GM12878 (cell line): ENCODE results near the gene DMAC1. TPM values are rescaled to one million over a fixed set of nuclear protein-coding genes. Genes with fewer than 3 reads are reported as not detected.

Experiments used
- CBFB ChIP-seq: IDR thresholded peaks from 2 replicates; pipeline ENCODE4 v1.6.1; 2016; ENCODE audit warnings: antibody characterized with exemption, low read depth
- CBX3 ChIP-seq: fragments of 200-600 bp; sonication (generic); IDR thresholded peaks from 2 replicates; pipeline ENCODE4 v1.6.1; 2016; ENCODE audit warnings: low read depth, borderline replicate concordance
- EGR1 ChIP-seq, 2 experiments: IDR thresholded peaks; 1 replicate in 1 of 2; 2 replicates in 1 of 2; pipeline ENCODE4 v1.6.1; 2011 to 2012; ENCODE audit warnings: low read depth in 2 of 2, low read length in 2 of 2, borderline replicate concordance in 1 of 2, mild to moderate bottlenecking in 1 of 2, moderate library complexity in 1 of 2
- ESRRA ChIP-seq: IDR thresholded peaks from 2 replicates; pipeline ENCODE4 v1.6.1; 2012; ENCODE audit warnings: mild to moderate bottlenecking, low read length, improper control_type of control experiment
- HCFC1 ChIP-seq: fragments of 150-350 bp; IDR thresholded peaks from 2 replicates; pipeline ENCODE4 v1.6.1; 2014; ENCODE audit warnings: low read length
- JUND ChIP-seq: IDR thresholded peaks from 2 replicates; pipeline ENCODE4 v1.6.1; 2012; ENCODE audit warnings: low read depth, mild to moderate bottlenecking, low read length, improper control_type of control experiment, moderate library complexity
- KLF5 ChIP-seq: fragments of 450-650 bp; IDR thresholded peaks from 2 replicates; pipeline ENCODE4 v1.6.1; 2014; ENCODE audit warnings: mild to moderate bottlenecking; ENCODE audit not compliant: partially characterized antibody
- NR2C2 ChIP-seq: IDR thresholded peaks from 2 replicates; pipeline ENCODE4 v1.6.1; 2011; ENCODE audit warnings: borderline replicate concordance, low read depth; ENCODE audit not compliant: control insufficient read depth, insufficient read length
- YY1 ChIP-seq: IDR thresholded peaks from 2 replicates; pipeline ENCODE4 v1.6.1; 2011; ENCODE audit warnings: low read depth, mild to moderate bottlenecking, low read length
- polyA plus RNA-seq, 11 experiments: library from polyadenylated mRNA; depleted of rRNA in 4 of 11; unstranded in 6 of 11; stranded (reverse) in 5 of 11; fragments of >200 nt; fragmentation: Nextera tagmentation in 4 of 11; fragmentation: Illumina TruSeq in 1 of 11; extraction: Ambion mirVana in 4 of 11; extraction: Trizol in 1 of 11; gene quantifications; 1 replicate in 1 of 11; 2 replicates in 10 of 11; pipeline versions ENCODE4 v1.2.1 to v1.2.3, GENCODE V29; 2011 to 2016; ENCODE audit warnings: inconsistent platforms in 2 of 11, missing spikeins in 2 of 11, low read depth in 1 of 11
- total RNA-seq, 4 experiments: library from RNA; depleted of rRNA in 3 of 4; stranded (reverse); fragments of >200 nt in 3 of 4; fragmentation: Illumina TruSeq in 1 of 4; extraction: Trizol in 1 of 4; gene quantifications; 2 replicates each; pipeline versions ENCODE4 v1.2.1 to v1.2.3, GENCODE V29; 2013 to 2021
- TF ChIP-seq, protein P1 (sequence below): fragments of 450-650 bp; conservative IDR thresholded peaks from 2 replicates; pipeline ENCODE4 v1.6.1; 2017; ENCODE audit warnings: mild to moderate bottlenecking, moderate library complexity
- TF ChIP-seq, protein P2 (sequence below): IDR thresholded peaks from 2 replicates; pipeline ENCODE4 v1.6.1; 2012; ENCODE audit warnings: mild to moderate bottlenecking, low read depth, low read length

DMAC1 gene
- total and polyA plus RNA-seq, 10 of the 15 experiments (the other 5 are each of a cell fraction or from before 2014, with no cell fraction given), result 16.0 to 123 (median 44.5) TPM

DNA sequence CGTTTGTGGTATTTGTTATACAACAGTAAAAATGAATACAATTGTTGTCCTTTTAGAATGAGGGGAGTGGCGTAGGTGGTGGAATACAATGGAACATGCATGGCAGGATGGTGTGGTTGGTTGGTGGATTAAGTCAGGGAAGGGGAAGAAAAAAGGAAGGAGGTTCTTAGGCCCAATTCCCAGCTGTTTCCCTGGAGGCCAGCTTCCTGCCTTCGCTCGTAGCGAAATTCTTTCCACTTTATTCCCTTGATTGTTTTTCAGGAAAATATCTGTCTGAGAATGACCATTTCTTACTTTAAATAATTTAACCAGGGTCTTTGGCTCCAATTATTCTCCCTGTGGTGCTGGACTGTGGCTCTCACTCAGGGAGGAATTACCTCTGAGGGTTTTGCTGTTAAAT is 24.1 kb upstream of the DMAC1 start (continued):
- TF ChIP-seq, protein P1, sequence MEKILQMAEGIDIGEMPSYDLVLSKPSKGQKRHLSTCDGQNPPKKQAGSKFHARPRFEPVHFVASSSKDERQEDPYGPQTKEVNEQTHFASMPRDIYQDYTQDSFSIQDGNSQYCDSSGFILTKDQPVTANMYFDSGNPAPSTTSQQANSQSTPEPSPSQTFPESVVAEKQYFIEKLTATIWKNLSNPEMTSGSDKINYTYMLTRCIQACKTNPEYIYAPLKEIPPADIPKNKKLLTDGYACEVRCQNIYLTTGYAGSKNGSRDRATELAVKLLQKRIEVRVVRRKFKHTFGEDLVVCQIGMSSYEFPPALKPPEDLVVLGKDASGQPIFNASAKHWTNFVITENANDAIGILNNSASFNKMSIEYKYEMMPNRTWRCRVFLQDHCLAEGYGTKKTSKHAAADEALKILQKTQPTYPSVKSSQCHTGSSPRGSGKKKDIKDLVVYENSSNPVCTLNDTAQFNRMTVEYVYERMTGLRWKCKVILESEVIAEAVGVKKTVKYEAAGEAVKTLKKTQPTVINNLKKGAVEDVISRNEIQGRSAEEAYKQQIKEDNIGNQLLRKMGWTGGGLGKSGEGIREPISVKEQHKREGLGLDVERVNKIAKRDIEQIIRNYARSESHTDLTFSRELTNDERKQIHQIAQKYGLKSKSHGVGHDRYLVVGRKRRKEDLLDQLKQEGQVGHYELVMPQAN, result no peak
- TF ChIP-seq KLF5 (no peak), CBX3 (no peak), JUND (no peak), EGR1 (IDR thresholded peaks at IDR 0.05; ENCODE audit: borderline replicate concordance in 1 of 2, low read depth in 2 of 2, low read length in 2 of 2) (no peak), ESRRA (no peak), CBFB (no peak), NR2C2 (no peak), HCFC1 (no peak), YY1 (no peak)
- TF ChIP-seq, protein P2, sequence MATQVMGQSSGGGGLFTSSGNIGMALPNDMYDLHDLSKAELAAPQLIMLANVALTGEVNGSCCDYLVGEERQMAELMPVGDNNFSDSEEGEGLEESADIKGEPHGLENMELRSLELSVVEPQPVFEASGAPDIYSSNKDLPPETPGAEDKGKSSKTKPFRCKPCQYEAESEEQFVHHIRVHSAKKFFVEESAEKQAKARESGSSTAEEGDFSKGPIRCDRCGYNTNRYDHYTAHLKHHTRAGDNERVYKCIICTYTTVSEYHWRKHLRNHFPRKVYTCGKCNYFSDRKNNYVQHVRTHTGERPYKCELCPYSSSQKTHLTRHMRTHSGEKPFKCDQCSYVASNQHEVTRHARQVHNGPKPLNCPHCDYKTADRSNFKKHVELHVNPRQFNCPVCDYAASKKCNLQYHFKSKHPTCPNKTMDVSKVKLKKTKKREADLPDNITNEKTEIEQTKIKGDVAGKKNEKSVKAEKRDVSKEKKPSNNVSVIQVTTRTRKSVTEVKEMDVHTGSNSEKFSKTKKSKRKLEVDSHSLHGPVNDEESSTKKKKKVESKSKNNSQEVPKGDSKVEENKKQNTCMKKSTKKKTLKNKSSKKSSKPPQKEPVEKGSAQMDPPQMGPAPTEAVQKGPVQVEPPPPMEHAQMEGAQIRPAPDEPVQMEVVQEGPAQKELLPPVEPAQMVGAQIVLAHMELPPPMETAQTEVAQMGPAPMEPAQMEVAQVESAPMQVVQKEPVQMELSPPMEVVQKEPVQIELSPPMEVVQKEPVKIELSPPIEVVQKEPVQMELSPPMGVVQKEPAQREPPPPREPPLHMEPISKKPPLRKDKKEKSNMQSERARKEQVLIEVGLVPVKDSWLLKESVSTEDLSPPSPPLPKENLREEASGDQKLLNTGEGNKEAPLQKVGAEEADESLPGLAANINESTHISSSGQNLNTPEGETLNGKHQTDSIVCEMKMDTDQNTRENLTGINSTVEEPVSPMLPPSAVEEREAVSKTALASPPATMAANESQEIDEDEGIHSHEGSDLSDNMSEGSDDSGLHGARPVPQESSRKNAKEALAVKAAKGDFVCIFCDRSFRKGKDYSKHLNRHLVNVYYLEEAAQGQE, result no peak
